Transverse colon (tissue), 4 donors: ENCODE data around the gene MSLN. TPM values are rescaled to one million over a fixed set of nuclear protein-coding genes. Genes with fewer than 3 reads are reported as not detected.

Experiments used
- DNase-seq: peaks from one replicate; pipeline ENCODE4 v3.0.0-alpha.2; 2019
- H3K27ac ChIP-seq, 4 donors: fragments of 200-600 bp; sonication (generic); 2 replicates each; pipeline ENCODE4 v1.5.1; 2016 to 2018; ENCODE audit warnings: inconsistent platforms in 4 of 4
- H3K27me3 ChIP-seq: fragments of 200-600 bp; sonication (generic); 2 replicates; pipeline ENCODE4 v1.5.1; 2017; ENCODE audit warnings: inconsistent platforms
- H3K36me3 ChIP-seq, 4 donors: fragments of 200-600 bp; sonication (generic); 2 replicates each; pipeline ENCODE4 v1.5.1; 2017 to 2019; ENCODE audit warnings: inconsistent platforms in 4 of 4
- H3K4me1 ChIP-seq, 4 donors: fragments of 200-600 bp; sonication (generic); 2 replicates each; pipeline ENCODE4 v1.5.1; 2017 to 2020; ENCODE audit warnings: inconsistent platforms in 4 of 4
- H3K4me3 ChIP-seq, 4 donors: fragments of 200-600 bp; sonication (generic); 1 replicate in 1 of 4; 2 replicates in 3 of 4; pipeline versions ENCODE4 v1.5.1 to v1.6.1; 2017 to 2019; ENCODE audit warnings: inconsistent platforms in 4 of 4
- H3K9me3 ChIP-seq, 2 donors: fragments of 200-600 bp; sonication (generic); 2 replicates each; pipeline ENCODE4 v1.5.1; 2017 to 2019; ENCODE audit warnings: inconsistent platforms in 2 of 2
- CTCF ChIP-seq, 5 experiments: fragments of 200-600 bp in 3 of 5; fragments of 450-650 bp in 2 of 5; sonication (generic) in 3 of 5; IDR thresholded peaks; 1 replicate in 2 of 5; 2 replicates in 3 of 5; pipeline ENCODE4 v1.5.1; 2016 to 2017; ENCODE audit warnings: antibody characterized with exemption in 5 of 5, inconsistent platforms in 3 of 5, mild to moderate bottlenecking in 2 of 5, moderate library complexity in 1 of 5
- EP300 ChIP-seq: sonication (generic); formaldehyde crosslinking; IDR thresholded peaks from one replicate; pipeline ENCODE4 v1.6.1; 2017; ENCODE audit warnings: antibody characterized with exemption, low read depth
- POLR2A ChIP-seq: fragments of 450-650 bp; IDR thresholded peaks from one replicate; pipeline ENCODE4 v1.6.1; 2016; ENCODE audit warnings: antibody characterized with exemption, mild to moderate bottlenecking, moderate library complexity
- POLR2AphosphoS5 ChIP-seq, 3 donors: sonication (generic); formaldehyde crosslinking; IDR thresholded peaks; one replicate each; pipeline ENCODE4 v1.6.1; 2016; ENCODE audit warnings: antibody characterized with exemption in 3 of 3
- WGBS, 2 donors: methylation state at CpG; one replicate each; pipeline ENCODE4 v1.1.5; 2018; ENCODE audit warnings: low coverage in 1 of 2; 5-methylcytosine and 5-hydroxymethylcytosine counted together
- in situ Hi-C, 4 donors: fragments of 200-750 bp; cut with MboI; loops; one replicate each; pipeline versions ENCODE4 v1.15.0 to v1.15.1; 2017; ENCODE audit warnings: low sequenced_read_pairs in 3 of 4, low pct_ligation_motif_present in 1 of 4, low pct_unique_long_range_greater_than_20kb in 1 of 4
- intact Hi-C: fragments of 100-400 bp; cut with DNase I; formaldehyde crosslinking; loops from one replicate; pipeline ENCODE4 v1.15.1; 2023; ENCODE audit warnings: low total_unique reads
- total RNA-seq, 4 donors: library from RNA; depleted of rRNA; stranded (reverse); fragments of >200 nt; gene quantifications; one replicate each; pipeline ENCODE4 v1.1.0, GENCODE V29; 2016

Gene MSLN
- total RNA-seq, 4 donors from 2014 or later = 4.9 to 21.2 (median 10.3) TPM; not detected in 1

- in situ Hi-C loops = no loop called here
- TF ChIP-seq POLR2AphosphoS5 (IDR thresholded peaks at IDR 0.05) (no peak), POLR2A (no peak), CTCF (IDR thresholded peaks at IDR 0.05) (no peak), EP300 (no peak)
- peaks cover 28% of the 10 kb centered on the region for H3K27me3 ChIP-seq
- H3K4me3 ChIP-seq = no peak overlapping the region
- intact Hi-C loops = no loop called here
- H3K36me3 ChIP-seq = no peaks in the 10 kb centered on the region
- 85% methylated on average over 28 of the region's 29 CpGs; no CpG with 5 or more reads in 1 of the 2 donors for WGBS, 2 donors
- H3K9me3 ChIP-seq = no peaks in the 10 kb centered on the region
- DNase-seq = no peak
- no peaks in the 10 kb centered on the region for H3K4me1 ChIP-seq
- no peak overlapping the region for H3K27ac ChIP-seq
These were observed 5.7 kb downstream of the MSLN start for GRCh38 chr16:766008-766819.

GRCh38 chr16:766820-767640 lies 6.5 kb downstream of the MSLN start:
- in situ Hi-C loops (no loop called here), intact Hi-C loops (no loop called here)
- H3K9me3 ChIP-seq = no peaks in the 10 kb centered on the region
- no peak for DNase-seq
- H3K4me1 ChIP-seq = no peaks in the 10 kb centered on the region
- H3K4me3 ChIP-seq = no peak overlapping the region
- 74% methylated on average over 8 of the region's 48 CpGs; no CpG with 5 or more reads in 1 of the 2 donors for WGBS, 2 donors
- peaks cover 20% of the 10 kb centered on the region for H3K27me3 ChIP-seq
- TF ChIP-seq POLR2AphosphoS5 (IDR thresholded peaks at IDR 0.05) (no peak), EP300 (no peak), POLR2A (no peak), CTCF (IDR thresholded peaks at IDR 0.05) (no peak)
- no peaks in the 10 kb centered on the region for H3K36me3 ChIP-seq
- no peak overlapping the region for H3K27ac ChIP-seq

- in situ Hi-C loops = no loop called here
- no peaks in the 10 kb centered on the region for H3K4me1 ChIP-seq
- H3K9me3 ChIP-seq = no peaks in the 10 kb centered on the region
- 55% methylated on average over 13 of the region's 38 CpGs; no CpG with 5 or more reads in 1 of the 2 donors for WGBS, 2 donors
- intact Hi-C loops = no loop called here
- no peaks in the 10 kb centered on the region for H3K36me3 ChIP-seq
- H3K27me3 ChIP-seq = peaks cover 12% of the 10 kb centered on the region
- no peak overlapping the region for H3K27ac ChIP-seq
- TF ChIP-seq CTCF (IDR thresholded peaks at IDR 0.05) (no peak), EP300 (no peak), POLR2AphosphoS5 (IDR thresholded peaks at IDR 0.05) (no peak), POLR2A (no peak)
- DNase-seq = no peak
- H3K4me3 ChIP-seq = no peak overlapping the region
These were observed 7.3 kb downstream of the MSLN start for GRCh38 chr16:767743-768235.

- no peaks in the 10 kb centered on the region for H3K4me1 ChIP-seq
- H3K9me3 ChIP-seq = no peaks in the 10 kb centered on the region
- no peaks in the 10 kb centered on the region for H3K36me3 ChIP-seq
- no peak for TF ChIP-seq EP300
- no peak for TF ChIP-seq CTCF (IDR thresholded peaks at IDR 0.05)
- no peak for TF ChIP-seq POLR2A
- TF ChIP-seq POLR2AphosphoS5 (IDR thresholded peaks at IDR 0.05) = no peak
- DNase-seq = no peak
- H3K27ac ChIP-seq = no peak overlapping the region
- in situ Hi-C loops (no loop called here), intact Hi-C loops (no loop called here)
- 66% methylated on average over 17 of the region's 21 CpGs; no CpG with 5 or more reads in 1 of the 2 donors for WGBS, 2 donors
- H3K27me3 ChIP-seq = peaks cover 6% of the 10 kb centered on the region
- no peak overlapping the region for H3K4me3 ChIP-seq
These were observed 7.9 kb downstream of the MSLN start for GRCh38 chr16:768428-768827.
